Measurements from ENCODE around the gene ELF4.

DNA sequence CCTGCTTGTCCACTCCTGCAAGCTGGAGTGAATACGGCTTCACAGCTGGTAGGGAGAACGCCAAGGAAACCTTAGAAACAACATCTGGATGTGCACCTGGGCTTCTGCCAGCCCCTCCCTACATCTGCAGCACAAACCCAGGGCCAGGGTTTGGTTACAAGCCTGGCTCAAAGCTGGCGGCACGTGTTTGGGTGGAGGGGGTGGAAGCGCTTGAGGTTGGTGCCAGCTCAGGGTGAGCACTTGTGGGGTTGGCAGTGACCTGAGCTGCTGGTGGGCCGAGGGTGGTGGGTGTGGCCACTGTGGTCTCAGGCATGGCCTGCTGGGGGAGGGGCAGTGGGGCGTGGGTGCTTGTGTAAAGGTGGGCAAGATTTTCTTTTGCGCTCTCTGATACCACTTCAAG is 15.6 kb downstream of the ELF4 start:
- no peak for TF ChIP-seq POLR2A (conservative IDR thresholded peaks at IDR 0.05)
- TF ChIP-seq CBX8 (IDR thresholded peaks at IDR 0.05; ENCODE audit: borderline replicate concordance, extremely low read depth, low read depth, low read length, poor library complexity, severe bottlenecking), result no peak
- no peak for TF ChIP-seq TEAD2 (tag; IDR thresholded peaks at IDR 0.05)
- TF ChIP-seq, protein P1, sequence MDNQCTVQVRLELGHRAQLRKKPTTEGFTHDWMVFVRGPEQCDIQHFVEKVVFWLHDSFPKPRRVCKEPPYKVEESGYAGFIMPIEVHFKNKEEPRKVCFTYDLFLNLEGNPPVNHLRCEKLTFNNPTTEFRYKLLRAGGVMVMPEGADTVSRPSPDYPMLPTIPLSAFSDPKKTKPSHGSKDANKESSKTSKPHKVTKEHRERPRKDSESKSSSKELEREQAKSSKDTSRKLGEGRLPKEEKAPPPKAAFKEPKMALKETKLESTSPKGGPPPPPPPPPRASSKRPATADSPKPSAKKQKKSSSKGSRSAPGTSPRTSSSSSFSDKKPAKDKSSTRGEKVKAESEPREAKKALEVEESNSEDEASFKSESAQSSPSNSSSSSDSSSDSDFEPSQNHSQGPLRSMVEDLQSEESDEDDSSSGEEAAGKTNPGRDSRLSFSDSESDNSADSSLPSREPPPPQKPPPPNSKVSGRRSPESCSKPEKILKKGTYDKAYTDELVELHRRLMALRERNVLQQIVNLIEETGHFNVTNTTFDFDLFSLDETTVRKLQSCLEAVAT (IDR thresholded peaks at IDR 0.05), result no peak
- TF ChIP-seq CHD4 (IDR thresholded peaks at IDR 0.05; ENCODE audit: insufficient read depth, insufficient replicate concordance, low read depth, low read length, poor library complexity, severe bottlenecking), result no peak
- no peak for TF ChIP-seq POLR2AphosphoS5 (IDR thresholded peaks at IDR 0.05; ENCODE audit: control insufficient read depth, insufficient read depth, low read depth, low read length)
- TF ChIP-seq ZNF384 (IDR thresholded peaks at IDR 0.05; ENCODE audit: low read depth, low read length), result no peak
- no peak for TF ChIP-seq XRCC4 (IDR thresholded peaks at IDR 0.05; ENCODE audit: extremely low read depth, insufficient read depth, insufficient read length)
- TF ChIP-seq, protein P2, sequence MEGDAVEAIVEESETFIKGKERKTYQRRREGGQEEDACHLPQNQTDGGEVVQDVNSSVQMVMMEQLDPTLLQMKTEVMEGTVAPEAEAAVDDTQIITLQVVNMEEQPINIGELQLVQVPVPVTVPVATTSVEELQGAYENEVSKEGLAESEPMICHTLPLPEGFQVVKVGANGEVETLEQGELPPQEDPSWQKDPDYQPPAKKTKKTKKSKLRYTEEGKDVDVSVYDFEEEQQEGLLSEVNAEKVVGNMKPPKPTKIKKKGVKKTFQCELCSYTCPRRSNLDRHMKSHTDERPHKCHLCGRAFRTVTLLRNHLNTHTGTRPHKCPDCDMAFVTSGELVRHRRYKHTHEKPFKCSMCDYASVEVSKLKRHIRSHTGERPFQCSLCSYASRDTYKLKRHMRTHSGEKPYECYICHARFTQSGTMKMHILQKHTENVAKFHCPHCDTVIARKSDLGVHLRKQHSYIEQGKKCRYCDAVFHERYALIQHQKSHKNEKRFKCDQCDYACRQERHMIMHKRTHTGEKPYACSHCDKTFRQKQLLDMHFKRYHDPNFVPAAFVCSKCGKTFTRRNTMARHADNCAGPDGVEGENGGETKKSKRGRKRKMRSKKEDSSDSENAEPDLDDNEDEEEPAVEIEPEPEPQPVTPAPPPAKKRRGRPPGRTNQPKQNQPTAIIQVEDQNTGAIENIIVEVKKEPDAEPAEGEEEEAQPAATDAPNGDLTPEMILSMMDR (IDR thresholded peaks at IDR 0.05 in 2 of 3, conservative IDR thresholded peaks at IDR 0.05 in 1 of 3; ENCODE audit: insufficient read depth in 2 of 3, low read depth in 1 of 3, low read length in 3 of 3), result no peak
- TF ChIP-seq ERF (CRISPR knock-in tag; IDR thresholded peaks at IDR 0.05), result no peak

Measured in K562 (cell line).